Right ventricle myocardium superior (tissue), 1 donor: ENCODE results near the gene ZFAND2A. TPM values are rescaled to one million over a fixed set of nuclear protein-coding genes. Genes with fewer than 3 reads are reported as not detected.
"Not testable (repeated sequence)": the region's sequence is repeated elsewhere in the genome, so short reads cannot be mapped to it uniquely, and the experiment has no call there.

Source experiments
- ATAC-seq: fragments of 200-7000 bp; cut with Tn5 transposase; one replicate; pipeline ENCODE4 v1.9.1; 2020; ENCODE audit warnings: mild to moderate bottlenecking; ENCODE audit not compliant: poor library complexity
- DNase-seq: peaks from one replicate; pipeline ENCODE4 v3.0.0-alpha.2; 2020
- intact Hi-C: fragments of 100-400 bp; cut with DNase I; formaldehyde crosslinking; loops from one replicate; pipeline ENCODE4 v1.11.2; 2022
- total RNA-seq: library from RNA; stranded (reverse); fragmentation: NEBNext Ultra II Directional; extraction: Animal tissue kit (Norgen Biotek cat#: 25700); gene quantifications from one replicate; pipeline ENCODE4 v1.2.1, GENCODE V29; 2021
- donor health status: DM: no; HTN: yes; CAD: no; lungs with severe emphysema.

Gene ZFAND2A
- total RNA-seq, 1 donor from 2014 or later: 6.0 TPM

GRCh38 chr7:1156782-1157535 lies 3.0 kb downstream of the ZFAND2A start:
- ATAC-seq (no peak), DNase-seq (no peak)
- intact Hi-C loops: no loop called here

GRCh38 chr7:1155818-1156781 lies 3.9 kb downstream of the ZFAND2A start:
- ATAC-seq, intact Hi-C loops, DNase-seq: not testable (repeated sequence)

- DNase-seq (no peak), ATAC-seq (no peak)
- intact Hi-C loops: no loop called here
Observed at GRCh38 chr7:1154172-1154739, 5.7 kb downstream of the ZFAND2A start.

GRCh38 chr7:1152492-1152891 lies 7.5 kb downstream of the ZFAND2A start:
- ATAC-seq (no peak), DNase-seq (no peak)
- intact Hi-C loops: no loop called here

GRCh38 chr7:1151653-1152425 lies 8.2 kb downstream of the ZFAND2A start:
- DNase-seq: no peak
- ATAC-seq: no peak
- intact Hi-C loops: no loop called here

GRCh38 chr7:1151156-1151555 lies 8.8 kb downstream of the ZFAND2A start:
- DNase-seq (no peak), ATAC-seq (no peak)
- intact Hi-C loops: no loop called here

GRCh38 chr7:1150400-1151002 lies 9.5 kb downstream of the ZFAND2A start:
- no peak for DNase-seq
- intact Hi-C loops: no loop called here
- ATAC-seq: no peak

- intact Hi-C loops: no loop called here
- DNase-seq: no peak
- ATAC-seq: no peak
Observed at GRCh38 chr7:1149351-1149794, 10.6 kb downstream of the ZFAND2A start.

- intact Hi-C loops, DNase-seq, ATAC-seq: not testable (repeated sequence)
Observed at GRCh38 chr7:1147873-1148272, 12.1 kb downstream of the ZFAND2A start.

- intact Hi-C loops: no loop called here
- ATAC-seq (peak; percentile 96), DNase-seq (peak; percentile 73)
Observed at GRCh38 chr7:1144269-1144771, 15.7 kb downstream of the ZFAND2A start.

GRCh38 chr7:1143031-1143430 lies 17.0 kb downstream of the ZFAND2A start:
- ATAC-seq, DNase-seq, intact Hi-C loops: not testable (repeated sequence)

- no peak for ATAC-seq
- no peak for DNase-seq
- intact Hi-C loops: no loop called here
Observed at GRCh38 chr7:1142051-1142635, 17.9 kb downstream of the ZFAND2A start.

- ATAC-seq (no peak), DNase-seq (no peak)
- intact Hi-C loops: no loop called here
Observed at GRCh38 chr7:1141651-1142050, 18.3 kb downstream of the ZFAND2A start.

GRCh38 chr7:1140476-1141104 lies 19.4 kb downstream of the ZFAND2A start:
- DNase-seq (no peak), ATAC-seq (no peak)
- intact Hi-C loops: no loop called here

GRCh38 chr7:1137517-1138167 lies 22.4 kb downstream of the ZFAND2A start:
- ATAC-seq (peak; percentile 93), DNase-seq (no peak)
- intact Hi-C loops: no loop called here

GRCh38 chr7:1136841-1137516 lies 23.0 kb downstream of the ZFAND2A start:
- intact Hi-C loops: no loop called here
- no peak for DNase-seq

More at GRCh38 chr7:1136841-1137516, 23.0 kb downstream of the ZFAND2A start:
- ATAC-seq: no peak
